TTC549 (cell line): ENCODE data around the gene KLHL14.

ENCODE experiments used
- FAIRE-seq: peaks from 2 replicates; lab custom pipeline; 2012; peaks lifted over from hg19 to GRCh38; lab: Jason Lieb, UNC

KLHL14 gene

DNA sequence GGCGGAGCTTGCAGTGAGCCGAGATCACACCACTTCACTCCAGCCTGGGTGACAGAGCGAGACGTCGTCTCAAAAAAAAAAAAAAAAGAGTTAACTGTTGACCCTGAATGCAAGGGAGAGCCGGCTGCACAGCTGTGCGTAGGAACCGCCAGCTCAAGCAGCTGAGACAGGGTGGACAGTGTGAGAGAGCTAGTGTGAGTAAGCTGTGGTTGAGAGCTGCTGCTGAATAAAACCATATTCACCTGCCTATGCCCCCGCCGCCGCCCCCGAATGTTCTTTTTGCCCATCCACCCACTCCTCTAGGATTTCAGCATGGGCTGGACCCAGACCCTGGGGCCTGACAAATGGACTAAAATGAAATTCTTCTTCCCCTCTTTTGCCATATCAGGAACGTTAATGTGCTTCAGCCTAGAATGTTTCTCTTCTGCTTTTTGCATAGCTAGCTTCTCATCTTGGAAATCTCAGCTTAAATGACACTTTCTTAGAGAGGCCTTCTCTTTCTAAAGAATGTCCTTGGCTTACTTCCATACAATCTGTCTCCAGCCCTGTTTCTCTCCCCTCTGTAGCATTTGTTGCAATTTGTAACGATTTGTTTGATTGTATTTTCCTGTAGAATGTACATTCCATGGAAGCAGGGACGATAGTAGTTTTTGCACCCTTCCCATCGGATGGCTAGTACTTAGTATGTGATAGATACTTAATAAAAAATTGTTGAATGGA is 142.7 kb downstream of the KLHL14 start:
- no peak for FAIRE-seq

DNA sequence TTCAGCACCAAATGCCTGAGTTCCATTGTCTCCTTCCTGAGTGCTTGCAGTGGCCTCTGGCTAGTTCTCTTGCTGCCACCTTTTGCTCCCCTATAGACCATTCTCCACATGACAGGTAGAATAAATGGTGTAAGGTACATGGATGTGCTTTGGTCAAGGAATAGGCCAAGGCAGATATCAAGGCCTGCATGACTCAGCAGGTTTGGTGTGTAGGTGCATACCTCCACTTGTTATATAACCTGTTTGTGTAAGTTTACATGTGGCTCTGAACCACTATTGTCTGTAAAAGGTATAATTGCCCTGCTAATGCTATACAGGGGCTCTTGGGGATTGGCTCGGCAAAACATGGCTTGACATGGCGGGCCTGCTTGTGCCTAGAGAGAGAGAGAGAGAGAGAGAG is 143.5 kb downstream of the KLHL14 start:
- FAIRE-seq = no peak

DNA sequence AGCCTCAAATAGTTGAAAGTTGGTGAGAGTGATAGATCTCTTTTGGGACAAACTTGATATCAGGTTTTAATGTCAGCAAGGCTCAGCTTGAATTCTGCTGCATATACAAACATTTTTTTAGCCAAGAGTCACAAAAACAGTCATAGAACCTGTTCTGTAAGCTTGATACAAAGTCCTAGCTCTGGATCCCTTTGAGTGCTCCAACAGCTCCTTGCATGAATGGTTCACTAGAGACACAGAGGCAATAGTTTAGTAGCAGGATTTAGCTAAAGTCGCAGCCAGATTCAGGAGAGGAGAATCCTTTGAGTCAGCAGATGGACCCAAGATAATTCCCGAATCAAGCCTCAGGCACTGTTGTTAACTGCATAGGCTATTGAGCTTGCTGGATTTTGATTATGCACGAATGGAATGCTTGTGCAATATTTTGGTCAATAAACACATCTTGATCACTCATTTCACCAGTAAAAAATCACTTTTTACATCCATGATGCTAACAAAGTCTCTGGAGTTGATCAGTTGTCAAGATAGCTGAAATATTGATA is 148.6 kb downstream of the KLHL14 start:
- no peak for FAIRE-seq

DNA sequence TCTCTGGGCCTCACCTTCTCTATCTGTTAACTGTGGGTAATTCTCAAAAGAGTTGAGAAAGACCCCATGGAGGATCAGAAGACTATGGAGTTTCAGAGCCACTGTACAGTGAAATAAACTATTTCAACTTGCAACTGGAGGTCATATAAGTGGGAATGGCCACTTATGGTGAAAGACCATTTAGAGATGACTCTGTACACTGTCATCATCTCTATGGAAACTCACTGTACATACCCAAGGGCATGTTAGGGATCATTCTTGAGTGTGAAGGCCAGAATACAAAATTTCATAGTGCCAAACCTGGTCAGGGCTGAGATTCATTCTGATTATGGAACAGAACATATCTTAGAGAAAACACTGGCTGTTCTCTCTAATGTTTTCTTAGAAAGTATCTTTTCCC is 149.3 kb downstream of the KLHL14 start:
- FAIRE-seq = no peak
